ENCODE results near the gene ELL2. TPM values are rescaled to one million over a fixed set of nuclear protein-coding genes. Genes with fewer than 3 reads are reported as not detected.

ELL2 gene
- polyA plus RNA-seq, 1 experiment: 58.9 TPM

- Histone ChIP-seq H3K4me3 (ENCODE audit: low read depth, low read length) (no peak overlapping the region), H3K36me3 (ENCODE audit: control insufficient read depth, insufficient read depth, low read length) (no peaks in the 10 kb centered on the region), H3K27me3 (ENCODE audit: control insufficient read depth, insufficient read depth, low read length) (no peaks in the 10 kb centered on the region)
- ChIA-PET CTCF (interaction anchor here (0.9 kb wide), 1 partner anchor 12 kb away, joined by 3 read pairs; no protein-coding TSS in a partner anchor), POLR2A (no interaction called here)
- no peak for TF ChIP-seq CTCF (IDR thresholded peaks at IDR 0.05; ENCODE audit: insufficient read depth, low read depth, low read length)
- DNase-seq (ENCODE audit: low read depth): no peak
Observed at GRCh38 chr5:95988094-95988493, 26.4 kb upstream of the ELL2 start.

GRCh38 chr5:95986937-95987520 is 25.4 kb upstream of the ELL2 start:
- DNase-seq (ENCODE audit: low read depth): no peak
- ChIA-PET POLR2A (interaction anchor here (0.6 kb wide), 1 partner anchor 9 kb away, joined by 3 read pairs; no protein-coding TSS in a partner anchor), CTCF (interaction anchor here (1.0 kb wide), 1 partner anchor 20 kb away, joined by 3 read pairs; no protein-coding TSS in a partner anchor)
- TF ChIP-seq CTCF (IDR thresholded peaks at IDR 0.05; ENCODE audit: insufficient read depth, low read depth, low read length): no peak
- H3K36me3 ChIP-seq (ENCODE audit: control insufficient read depth, insufficient read depth, low read length): no peaks in the 10 kb centered on the region
- H3K27me3 ChIP-seq (ENCODE audit: control insufficient read depth, insufficient read depth, low read length): no peaks in the 10 kb centered on the region
- H3K4me3 ChIP-seq (ENCODE audit: low read depth, low read length): no peak overlapping the region

- H3K36me3 ChIP-seq (ENCODE audit: control insufficient read depth, insufficient read depth, low read length): no peaks in the 10 kb centered on the region
- TF ChIP-seq CTCF (IDR thresholded peaks at IDR 0.05; ENCODE audit: insufficient read depth, low read depth, low read length): no peak
- no peak overlapping the region for H3K4me3 ChIP-seq (ENCODE audit: low read depth, low read length)
- ChIA-PET CTCF (interaction anchor here (1.0 kb wide), 2 partner anchors 21 to 71 kb away, joined by 3 read pairs; no protein-coding TSS in a partner anchor), POLR2A (interaction anchor here (0.6 kb wide), 2 partner anchors 21 to 108 kb away, joined by 6 to 20 read pairs; no protein-coding TSS in a partner anchor)
- DNase-seq (ENCODE audit: low read depth): no peak
- no peaks in the 10 kb centered on the region for H3K27me3 ChIP-seq (ENCODE audit: control insufficient read depth, insufficient read depth, low read length)
Observed at GRCh38 chr5:95986001-95986400, 24.4 kb upstream of the ELL2 start.

GRCh38 chr5:95985249-95985648 is 23.6 kb upstream of the ELL2 start:
- CTCF ChIA-PET: interaction anchor here (1.0 kb wide), 1 partner anchor 72 kb away, joined by 3 read pairs; no protein-coding TSS in a partner anchor
- Histone ChIP-seq H3K4me3 (ENCODE audit: low read depth, low read length) (no peak overlapping the region), H3K27me3 (ENCODE audit: control insufficient read depth, insufficient read depth, low read length) (no peaks in the 10 kb centered on the region), H3K36me3 (ENCODE audit: control insufficient read depth, insufficient read depth, low read length) (no peaks in the 10 kb centered on the region)
- no peak for TF ChIP-seq CTCF (IDR thresholded peaks at IDR 0.05; ENCODE audit: insufficient read depth, low read depth, low read length)
- POLR2A ChIA-PET: no interaction called here
- DNase-seq (ENCODE audit: low read depth): no peak

- no peaks in the 10 kb centered on the region for H3K36me3 ChIP-seq (ENCODE audit: control insufficient read depth, insufficient read depth, low read length)
- no peak overlapping the region for H3K4me3 ChIP-seq (ENCODE audit: low read depth, low read length)
- ChIA-PET POLR2A (no interaction called here), CTCF (no interaction called here)
- TF ChIP-seq CTCF (IDR thresholded peaks at IDR 0.05; ENCODE audit: insufficient read depth, low read depth, low read length): no peak
- no peak for DNase-seq (ENCODE audit: low read depth)
- H3K27me3 ChIP-seq (ENCODE audit: control insufficient read depth, insufficient read depth, low read length): no peaks in the 10 kb centered on the region
Observed at GRCh38 chr5:95984287-95984938, 22.8 kb upstream of the ELL2 start.

All from BJ (cell line).